Measurements from ENCODE around the gene TNIK. TPM values are rescaled to one million over a fixed set of nuclear protein-coding genes. Genes with fewer than 3 reads are reported as not detected.

Gene TNIK
- total and polyA plus RNA-seq, 2 experiments from 2014 or later = 14.6 to 34.3 TPM

GRCh38 chr3:171125010-171125409, 335.2 kb downstream of the TNIK start (continued):
- TF ChIP-seq, protein P1, sequence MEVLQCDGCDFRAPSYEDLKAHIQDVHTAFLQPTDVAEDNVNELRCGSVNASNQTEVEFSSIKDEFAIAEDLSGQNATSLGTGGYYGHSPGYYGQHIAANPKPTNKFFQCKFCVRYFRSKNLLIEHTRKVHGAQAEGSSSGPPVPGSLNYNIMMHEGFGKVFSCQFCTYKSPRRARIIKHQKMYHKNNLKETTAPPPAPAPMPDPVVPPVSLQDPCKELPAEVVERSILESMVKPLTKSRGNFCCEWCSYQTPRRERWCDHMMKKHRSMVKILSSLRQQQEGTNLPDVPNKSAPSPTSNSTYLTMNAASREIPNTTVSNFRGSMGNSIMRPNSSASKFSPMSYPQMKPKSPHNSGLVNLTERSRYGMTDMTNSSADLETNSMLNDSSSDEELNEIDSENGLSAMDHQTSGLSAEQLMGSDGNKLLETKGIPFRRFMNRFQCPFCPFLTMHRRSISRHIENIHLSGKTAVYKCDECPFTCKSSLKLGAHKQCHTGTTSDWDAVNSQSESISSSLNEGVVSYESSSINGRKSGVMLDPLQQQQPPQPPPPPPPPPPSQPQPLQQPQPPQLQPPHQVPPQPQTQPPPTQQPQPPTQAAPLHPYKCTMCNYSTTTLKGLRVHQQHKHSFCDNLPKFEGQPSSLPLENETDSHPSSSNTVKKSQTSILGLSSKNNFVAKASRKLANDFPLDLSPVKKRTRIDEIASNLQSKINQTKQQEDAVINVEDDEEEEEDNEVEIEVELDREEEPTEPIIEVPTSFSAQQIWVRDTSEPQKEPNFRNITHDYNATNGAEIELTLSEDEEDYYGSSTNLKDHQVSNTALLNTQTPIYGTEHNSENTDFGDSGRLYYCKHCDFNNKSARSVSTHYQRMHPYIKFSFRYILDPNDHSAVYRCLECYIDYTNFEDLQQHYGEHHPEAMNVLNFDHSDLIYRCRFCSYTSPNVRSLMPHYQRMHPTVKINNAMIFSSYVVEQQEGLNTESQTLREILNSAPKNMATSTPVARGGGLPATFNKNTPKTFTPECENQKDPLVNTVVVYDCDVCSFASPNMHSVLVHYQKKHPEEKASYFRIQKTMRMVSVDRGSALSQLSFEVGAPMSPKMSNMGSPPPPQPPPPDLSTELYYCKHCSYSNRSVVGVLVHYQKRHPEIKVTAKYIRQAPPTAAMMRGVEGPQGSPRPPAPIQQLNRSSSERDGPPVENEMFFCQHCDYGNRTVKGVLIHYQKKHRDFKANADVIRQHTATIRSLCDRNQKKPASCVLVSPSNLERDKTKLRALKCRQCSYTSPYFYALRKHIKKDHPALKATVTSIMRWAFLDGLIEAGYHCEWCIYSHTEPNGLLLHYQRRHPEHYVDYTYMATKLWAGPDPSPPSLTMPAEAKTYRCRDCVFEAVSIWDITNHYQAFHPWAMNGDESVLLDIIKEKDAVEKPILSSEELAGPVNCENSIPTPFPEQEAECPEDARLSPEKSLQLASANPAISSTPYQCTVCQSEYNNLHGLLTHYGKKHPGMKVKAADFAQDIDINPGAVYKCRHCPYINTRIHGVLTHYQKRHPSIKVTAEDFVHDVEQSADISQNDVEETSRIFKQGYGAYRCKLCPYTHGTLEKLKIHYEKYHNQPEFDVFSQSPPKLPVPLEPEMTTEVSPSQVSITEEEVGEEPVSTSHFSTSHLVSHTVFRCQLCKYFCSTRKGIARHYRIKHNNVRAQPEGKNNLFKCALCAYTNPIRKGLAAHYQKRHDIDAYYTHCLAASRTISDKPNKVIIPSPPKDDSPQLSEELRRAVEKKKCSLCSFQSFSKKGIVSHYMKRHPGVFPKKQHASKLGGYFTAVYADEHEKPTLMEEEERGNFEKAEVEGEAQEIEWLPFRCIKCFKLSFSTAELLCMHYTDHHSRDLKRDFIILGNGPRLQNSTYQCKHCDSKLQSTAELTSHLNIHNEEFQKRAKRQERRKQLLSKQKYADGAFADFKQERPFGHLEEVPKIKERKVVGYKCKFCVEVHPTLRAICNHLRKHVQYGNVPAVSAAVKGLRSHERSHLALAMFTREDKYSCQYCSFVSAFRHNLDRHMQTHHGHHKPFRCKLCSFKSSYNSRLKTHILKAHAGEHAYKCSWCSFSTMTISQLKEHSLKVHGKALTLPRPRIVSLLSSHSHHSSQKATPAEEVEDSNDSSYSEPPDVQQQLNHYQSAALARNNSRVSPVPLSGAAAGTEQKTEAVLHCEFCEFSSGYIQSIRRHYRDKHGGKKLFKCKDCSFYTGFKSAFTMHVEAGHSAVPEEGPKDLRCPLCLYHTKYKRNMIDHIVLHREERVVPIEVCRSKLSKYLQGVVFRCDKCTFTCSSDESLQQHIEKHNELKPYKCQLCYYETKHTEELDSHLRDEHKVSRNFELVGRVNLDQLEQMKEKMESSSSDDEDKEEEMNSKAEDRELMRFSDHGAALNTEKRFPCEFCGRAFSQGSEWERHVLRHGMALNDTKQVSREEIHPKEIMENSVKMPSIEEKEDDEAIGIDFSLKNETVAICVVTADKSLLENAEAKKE (CRISPR knock-in tag; IDR thresholded peaks at IDR 0.05) = no peak
- TF ChIP-seq JUNB (IDR thresholded peaks at IDR 0.05; ENCODE audit: unreplicated experiment) (no peak), CTCF (conservative IDR thresholded peaks at IDR 0.05; ENCODE audit: low read depth in 2 of 2) (no peak), ZNF114 (CRISPR knock-in tag; IDR thresholded peaks at IDR 0.05) (no peak), STAT1 (IDR thresholded peaks at IDR 0.05; ENCODE audit: unreplicated experiment) (no peak), ZNF331 (CRISPR knock-in tag; IDR thresholded peaks at IDR 0.05; ENCODE audit: low read depth) (no peak), EZH2phosphoT487 (IDR thresholded peaks at IDR 0.05; ENCODE audit: unreplicated experiment) (no peak)

DNA sequence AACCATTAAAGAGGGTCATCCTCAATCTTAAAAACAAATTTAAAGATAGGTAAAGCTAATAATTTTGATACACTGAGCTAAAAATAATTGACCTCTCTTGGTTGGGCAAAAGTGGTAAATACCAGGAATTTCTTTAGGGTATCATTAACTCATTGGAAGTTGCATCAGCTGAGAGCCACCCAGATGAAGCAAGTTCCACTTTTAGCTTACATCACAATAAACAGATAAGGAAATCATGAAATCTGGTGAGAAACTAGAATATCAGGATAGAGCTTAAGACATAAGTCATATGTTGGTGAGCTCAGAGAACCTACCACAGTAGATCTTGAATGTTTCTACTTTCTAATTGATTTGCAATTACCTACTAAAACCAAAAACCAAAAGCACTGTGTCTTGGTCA, 336.3 kb downstream of the TNIK start:
- TF ChIP-seq CTCF (conservative IDR thresholded peaks at IDR 0.05; ENCODE audit: low read depth in 2 of 2) = no peak
- H3K4me3 ChIP-seq = no peak overlapping the region
- H2AFZ ChIP-seq = no peak overlapping the region
- no peaks in the 10 kb centered on the region for H3K36me3 ChIP-seq (ENCODE audit: insufficient read depth)
- H3K4me1 ChIP-seq (ENCODE audit: insufficient read depth) = no peaks in the 10 kb centered on the region
- H3K4me3 Mint-ChIP-seq = no peak overlapping the region
- H3K9me3 Mint-ChIP-seq = peaks cover 4% of the 10 kb centered on the region; the same call in 1 of the 3 replicates
- H3K27me3 ChIP-seq (ENCODE audit: insufficient read depth) = no peaks in the 10 kb centered on the region
- no peak overlapping the region for H3K4me2 ChIP-seq
- no peaks in the 10 kb centered on the region for H3K27me3 Mint-ChIP-seq (ENCODE audit: insufficient read depth, low read depth, poor library complexity)
- no peaks in the 10 kb centered on the region for H3K9me2 ChIP-seq (ENCODE audit: insufficient read depth)
- peaks cover 3% of the 10 kb centered on the region; the same call in 2 of the 3 replicates for H3K4me1 Mint-ChIP-seq
- no peak overlapping the region for H3K27ac Mint-ChIP-seq
- H3K36me3 Mint-ChIP-seq (ENCODE audit: low read depth) = peaks cover 39% of the 10 kb centered on the region
- DNase-seq (ENCODE audit: low spot score) = no peak
- no peak for ATAC-seq
- H3K27ac ChIP-seq (ENCODE audit: low read depth) = no peak overlapping the region
- H4K20me1 ChIP-seq (replicated peaks; ENCODE audit: insufficient read depth) = no peaks in the 10 kb centered on the region
- no peaks in the 10 kb centered on the region for H3K79me2 ChIP-seq (replicated peaks; ENCODE audit: insufficient read depth)
- no peaks in the 10 kb centered on the region for H3F3A ChIP-seq (replicated peaks; ENCODE audit: low read depth)
